Upper lobe of left lung (tissue), 4 donors: ENCODE measurements around the gene BCHE.

Experiments
- EP300 ChIP-seq, 4 donors: sonication (generic); formaldehyde crosslinking; IDR thresholded peaks; one replicate each; pipeline ENCODE4 v1.5.1; 2017; ENCODE audit warnings: antibody characterized with exemption in 4 of 4, control low read depth in 2 of 4
- POLR2A ChIP-seq, 4 donors: fragments of 450-650 bp; IDR thresholded peaks; one replicate each; pipeline ENCODE4 v1.5.1; 2016 to 2017; ENCODE audit warnings: antibody characterized with exemption in 4 of 4, mild to moderate bottlenecking in 2 of 4
- POLR2AphosphoS5 ChIP-seq, 2 donors: sonication (generic); formaldehyde crosslinking; IDR thresholded peaks; one replicate each; pipeline ENCODE4 v1.5.1; 2017; ENCODE audit warnings: antibody characterized with exemption in 2 of 2
- TF ChIP-seq, protein P1 (sequence below), 6 experiments: fragments of 450-650 bp in 4 of 6; fragments of 200-600 bp in 2 of 6; sonication (generic) in 2 of 6; IDR thresholded peaks; one replicate each; pipeline ENCODE4 v1.5.1; 2016 to 2019; ENCODE audit warnings: antibody characterized with exemption in 6 of 6

DNA sequence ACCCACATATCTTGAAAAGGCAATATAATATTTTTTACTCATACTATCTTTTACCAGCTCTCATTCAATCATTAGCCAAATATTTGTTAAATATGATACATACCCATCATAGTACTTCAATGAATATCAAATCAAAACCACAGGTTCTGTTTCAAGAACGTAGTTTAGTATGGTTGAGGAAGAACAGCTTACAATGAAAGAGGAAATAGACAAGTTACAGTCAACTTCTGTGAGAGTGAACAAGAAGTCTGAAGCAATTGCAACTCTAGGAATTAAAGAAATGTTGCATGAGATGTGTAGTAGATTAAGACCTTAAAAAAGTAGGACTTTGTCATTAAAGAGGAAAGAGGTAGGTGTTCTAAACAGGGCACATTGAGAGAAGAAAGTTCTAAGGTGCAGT lies 9.3 kb downstream of the BCHE start:
- TF ChIP-seq, protein P1, sequence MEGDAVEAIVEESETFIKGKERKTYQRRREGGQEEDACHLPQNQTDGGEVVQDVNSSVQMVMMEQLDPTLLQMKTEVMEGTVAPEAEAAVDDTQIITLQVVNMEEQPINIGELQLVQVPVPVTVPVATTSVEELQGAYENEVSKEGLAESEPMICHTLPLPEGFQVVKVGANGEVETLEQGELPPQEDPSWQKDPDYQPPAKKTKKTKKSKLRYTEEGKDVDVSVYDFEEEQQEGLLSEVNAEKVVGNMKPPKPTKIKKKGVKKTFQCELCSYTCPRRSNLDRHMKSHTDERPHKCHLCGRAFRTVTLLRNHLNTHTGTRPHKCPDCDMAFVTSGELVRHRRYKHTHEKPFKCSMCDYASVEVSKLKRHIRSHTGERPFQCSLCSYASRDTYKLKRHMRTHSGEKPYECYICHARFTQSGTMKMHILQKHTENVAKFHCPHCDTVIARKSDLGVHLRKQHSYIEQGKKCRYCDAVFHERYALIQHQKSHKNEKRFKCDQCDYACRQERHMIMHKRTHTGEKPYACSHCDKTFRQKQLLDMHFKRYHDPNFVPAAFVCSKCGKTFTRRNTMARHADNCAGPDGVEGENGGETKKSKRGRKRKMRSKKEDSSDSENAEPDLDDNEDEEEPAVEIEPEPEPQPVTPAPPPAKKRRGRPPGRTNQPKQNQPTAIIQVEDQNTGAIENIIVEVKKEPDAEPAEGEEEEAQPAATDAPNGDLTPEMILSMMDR (IDR thresholded peaks at IDR 0.05): no peak
- TF ChIP-seq POLR2A (IDR thresholded peaks at IDR 0.05): no peak
- no peak for TF ChIP-seq POLR2AphosphoS5 (IDR thresholded peaks at IDR 0.05)
- TF ChIP-seq EP300 (IDR thresholded peaks at IDR 0.05): no peak
